Superior temporal gyrus (tissue), 1 donor: ENCODE data around the gene PRKCA.
"Not testable (repeated sequence)": the region's sequence is repeated elsewhere in the genome, so short reads cannot be mapped to it uniquely, and the experiment has no call there.

Source experiments
- DNase-seq: peaks from one replicate; pipeline ENCODE4 v3.0.0-alpha.2; 2016; ENCODE audit errors: extremely low spot score

PRKCA gene

GRCh38 chr17:66489576-66489975 is 187.2 kb downstream of the PRKCA start:
- not testable (repeated sequence) for DNase-seq

GRCh38 chr17:66491213-66491612 is 188.8 kb downstream of the PRKCA start:
- no peak for DNase-seq

GRCh38 chr17:66491665-66492064 is 189.3 kb downstream of the PRKCA start:
- no peak for DNase-seq

GRCh38 chr17:66492080-66492479 is 189.7 kb downstream of the PRKCA start:
- DNase-seq, result no peak

- DNase-seq, result no peak
Measured at GRCh38 chr17:66492561-66493005, 190.2 kb downstream of the PRKCA start.

- DNase-seq, result no peak
Measured at GRCh38 chr17:66493283-66494019, 191.0 kb downstream of the PRKCA start.

- no peak for DNase-seq
Measured at GRCh38 chr17:66494023-66494803, 191.8 kb downstream of the PRKCA start.

- DNase-seq, result no peak
Measured at GRCh38 chr17:66495035-66495434, 192.6 kb downstream of the PRKCA start.

- DNase-seq, result no peak
Measured at GRCh38 chr17:66496306-66496705, 193.9 kb downstream of the PRKCA start.

- DNase-seq, result no peak
Measured at GRCh38 chr17:66498580-66498979, 196.2 kb downstream of the PRKCA start.

GRCh38 chr17:66506641-66507040 is 204.2 kb downstream of the PRKCA start:
- no peak for DNase-seq

- no peak for DNase-seq
Measured at GRCh38 chr17:66507103-66507923, 204.9 kb downstream of the PRKCA start.

GRCh38 chr17:66507982-66508760 is 205.8 kb downstream of the PRKCA start:
- no peak for DNase-seq

GRCh38 chr17:66508896-66509844 is 206.8 kb downstream of the PRKCA start:
- DNase-seq, result no peak

GRCh38 chr17:66509926-66510325 is 207.5 kb downstream of the PRKCA start:
- no peak for DNase-seq

GRCh38 chr17:66511135-66511534 is 208.7 kb downstream of the PRKCA start:
- DNase-seq, result peak; percentile 52

GRCh38 chr17:66514227-66514806 is 211.9 kb downstream of the PRKCA start:
- DNase-seq, result no peak

- DNase-seq, result no peak
Measured at GRCh38 chr17:66515974-66516373, 213.6 kb downstream of the PRKCA start.

GRCh38 chr17:66517336-66518009 is 215.1 kb downstream of the PRKCA start:
- DNase-seq, result no peak
